ENCODE results near the gene GTF2A1.
"Not testable (repeated sequence)": the region's sequence is repeated elsewhere in the genome, so short reads cannot be mapped to it uniquely, and the experiment has no call there.

Gene GTF2A1

GRCh38 chr14:81233615-81234014 is 12.9 kb upstream of the GTF2A1 start:
- no peak overlapping the region for H2AFZ ChIP-seq (ENCODE audit: low read length)
- H3K4me3 ChIP-seq (ENCODE audit: low read depth, low read length, poor library complexity, severe bottlenecking) = no peak overlapping the region
- H3K9me3 ChIP-seq (ENCODE audit: low read length) = no peaks in the 10 kb centered on the region
- no peaks in the 10 kb centered on the region for H3K79me2 ChIP-seq (ENCODE audit: insufficient read depth, low read length)
- H3K4me1 ChIP-seq (ENCODE audit: insufficient read depth, low read length, severe bottlenecking) = no peaks in the 10 kb centered on the region
- H3K9me2 ChIP-seq (ENCODE audit: low read depth, low read length) = no peaks in the 10 kb centered on the region
- no peaks in the 10 kb centered on the region; the same call in 1 of the 2 replicates for H3K27me3 ChIP-seq (ENCODE audit: insufficient read depth, low read length)
- no peaks in the 10 kb centered on the region for H3K36me3 ChIP-seq (ENCODE audit: insufficient read depth, low read length)
- no peak overlapping the region for H3K27ac ChIP-seq (ENCODE audit: low read depth, low read length, poor library complexity, severe bottlenecking)
- H4K20me1 ChIP-seq (ENCODE audit: insufficient read depth, low read length) = no peaks in the 10 kb centered on the region
- no peak for TF ChIP-seq EZH2 (IDR thresholded peaks at IDR 0.05; ENCODE audit: borderline replicate concordance, low read length)
- no peak for TF ChIP-seq CTCF (IDR thresholded peaks at IDR 0.05; ENCODE audit: low read length)
- H3F3A ChIP-seq (ENCODE audit: insufficient read depth, low read length) = no peaks in the 10 kb centered on the region
- H3K4me2 ChIP-seq (ENCODE audit: low read length) = no peak overlapping the region
- no peak overlapping the region for H3K9ac ChIP-seq (ENCODE audit: low read length)

GRCh38 chr14:81231540-81231939 is 10.8 kb upstream of the GTF2A1 start:
- TF ChIP-seq EZH2 (IDR thresholded peaks at IDR 0.05; ENCODE audit: borderline replicate concordance, low read length) (no peak), CTCF (IDR thresholded peaks at IDR 0.05; ENCODE audit: low read length) (no peak)
- Histone ChIP-seq H2AFZ (ENCODE audit: low read length) (no peak overlapping the region), H3K27ac (ENCODE audit: low read depth, low read length, poor library complexity, severe bottlenecking) (no peak overlapping the region), H3K79me2 (ENCODE audit: insufficient read depth, low read length) (no peaks in the 10 kb centered on the region), H3K36me3 (ENCODE audit: insufficient read depth, low read length) (no peaks in the 10 kb centered on the region), H3K9me3 (ENCODE audit: low read length) (no peaks in the 10 kb centered on the region), H3K9me2 (ENCODE audit: low read depth, low read length) (no peaks in the 10 kb centered on the region), H3K9ac (ENCODE audit: low read length) (no peak overlapping the region), H4K20me1 (ENCODE audit: insufficient read depth, low read length) (no peaks in the 10 kb centered on the region), H3K4me3 (ENCODE audit: low read depth, low read length, poor library complexity, severe bottlenecking) (no peak overlapping the region), H3F3A (ENCODE audit: insufficient read depth, low read length) (no peaks in the 10 kb centered on the region), H3K4me1 (ENCODE audit: insufficient read depth, low read length, severe bottlenecking) (no peaks in the 10 kb centered on the region), H3K27me3 (ENCODE audit: insufficient read depth, low read length) (no peaks in the 10 kb centered on the region; the same call in 1 of the 2 replicates), H3K4me2 (ENCODE audit: low read length) (no peak overlapping the region)

- no peaks in the 10 kb centered on the region for H3K9me2 ChIP-seq (ENCODE audit: low read depth, low read length)
- no peaks in the 10 kb centered on the region for H3K79me2 ChIP-seq (ENCODE audit: insufficient read depth, low read length)
- H3K4me3 ChIP-seq (ENCODE audit: low read depth, low read length, poor library complexity, severe bottlenecking) = no peak overlapping the region
- H3K27me3 ChIP-seq (ENCODE audit: insufficient read depth, low read length) = no peaks in the 10 kb centered on the region
- no peak overlapping the region for H3K27ac ChIP-seq (ENCODE audit: low read depth, low read length, poor library complexity, severe bottlenecking)
- H3K36me3 ChIP-seq (ENCODE audit: insufficient read depth, low read length) = no peaks in the 10 kb centered on the region
- H2AFZ ChIP-seq (ENCODE audit: low read length) = no peak overlapping the region
- no peaks in the 10 kb centered on the region for H4K20me1 ChIP-seq (ENCODE audit: insufficient read depth, low read length)
- H3K4me1 ChIP-seq (ENCODE audit: insufficient read depth, low read length, severe bottlenecking) = peaks cover 8% of the 10 kb centered on the region
- H3K9ac ChIP-seq (ENCODE audit: low read length) = no peak overlapping the region
- H3F3A ChIP-seq (ENCODE audit: insufficient read depth, low read length) = no peaks in the 10 kb centered on the region
- no peak for TF ChIP-seq EZH2 (IDR thresholded peaks at IDR 0.05; ENCODE audit: borderline replicate concordance, low read length)
- TF ChIP-seq CTCF (IDR thresholded peaks at IDR 0.05; ENCODE audit: low read length) = no peak
- H3K4me2 ChIP-seq (ENCODE audit: low read length) = no peak overlapping the region
- H3K9me3 ChIP-seq (ENCODE audit: low read length) = no peaks in the 10 kb centered on the region
Measured at GRCh38 chr14:81224222-81224621, 3.5 kb upstream of the GTF2A1 start.

GRCh38 chr14:81223788-81224187 is 3.0 kb upstream of the GTF2A1 start:
- not testable (repeated sequence) for H3K4me3 ChIP-seq (ENCODE audit: low read depth, low read length, poor library complexity, severe bottlenecking); H3K79me2 ChIP-seq (ENCODE audit: insufficient read depth, low read length); H4K20me1 ChIP-seq (ENCODE audit: insufficient read depth, low read length); H3K4me1 ChIP-seq (ENCODE audit: insufficient read depth, low read length, severe bottlenecking); H3K27me3 ChIP-seq (ENCODE audit: insufficient read depth, low read length); H2AFZ ChIP-seq (ENCODE audit: low read length); H3K9ac ChIP-seq (ENCODE audit: low read length); H3K4me2 ChIP-seq (ENCODE audit: low read length); H3K9me2 ChIP-seq (ENCODE audit: low read depth, low read length); H3K27ac ChIP-seq (ENCODE audit: low read depth, low read length, poor library complexity, severe bottlenecking); H3K9me3 ChIP-seq (ENCODE audit: low read length); H3F3A ChIP-seq (ENCODE audit: insufficient read depth, low read length); H3K36me3 ChIP-seq (ENCODE audit: insufficient read depth, low read length)
